SU-DHL-6 (cell line): ENCODE results near the gene EIF4B.

Experiments used
- H2AFZ ChIP-seq: fragments of 200-600 bp; sonication (generic); 2 replicates; pipeline ENCODE4 v1.6.1; 2014; ENCODE audit warnings: low read depth, mild to moderate bottlenecking, moderate library complexity, mixed read lengths, antibody characterized with exemption, low read length; ENCODE audit not compliant: severe bottlenecking
- H3F3A ChIP-seq: fragments of 200-600 bp; shearing (Covaris generic); 2 replicates; pipeline ENCODE4 v1.6.0; 2016; ENCODE audit warnings: antibody characterized with exemption, mild to moderate bottlenecking; ENCODE audit not compliant: insufficient read depth
- H3K27ac ChIP-seq: fragments of 200-600 bp; sonication (generic); 2 replicates; pipeline ENCODE4 v1.5.1; 2016; ENCODE audit warnings: low read depth, mild to moderate bottlenecking, low read length, moderate library complexity, mixed read lengths
- H3K27me3 ChIP-seq: fragments of 200-600 bp; sonication (generic), shearing (Covaris generic); 2 replicates; pipeline ENCODE4 v1.6.0; 2014; ENCODE audit warnings: mild to moderate bottlenecking, low read length
- H3K36me3 ChIP-seq: fragments of 200-600 bp; sonication (generic); 2 replicates; pipeline ENCODE4 v1.6.1; 2014; ENCODE audit warnings: mild to moderate bottlenecking, low read length, mixed read lengths
- H3K4me2 ChIP-seq: fragments of 300-600, 200-600 bp; shearing (Covaris generic), sonication (generic); 2 replicates; pipeline ENCODE4 v1.6.0; 2014; ENCODE audit warnings: low read length, low read depth, mild to moderate bottlenecking; ENCODE audit not compliant: poor library complexity, severe bottlenecking
- H3K4me3 ChIP-seq: fragments of 200-600 bp; sonication (generic); 2 replicates; pipeline ENCODE4 v1.5.1; 2014; ENCODE audit warnings: antibody characterized with exemption, low read length, mild to moderate bottlenecking, mixed read lengths; ENCODE audit not compliant: insufficient read depth, poor library complexity, severe bottlenecking
- H3K79me2 ChIP-seq: fragments of 200-600 bp; sonication (generic); 2 replicates; pipeline ENCODE4 v1.6.1; 2014; ENCODE audit warnings: mild to moderate bottlenecking, low read length, moderate library complexity; ENCODE audit not compliant: insufficient read depth
- H3K9ac ChIP-seq: fragments of 200-600 bp; sonication (generic); 2 replicates; pipeline ENCODE4 v1.7.0; 2014; ENCODE audit warnings: mild to moderate bottlenecking, low read length
- H3K9me2 ChIP-seq: fragments of 200-600 bp; sonication (generic); replicated peaks from 2 replicates; pipeline ENCODE4 v1.6.1; 2014; ENCODE audit warnings: low read length; ENCODE audit not compliant: insufficient read depth
- H3K9me3 ChIP-seq: fragments of 200-600 bp; sonication (generic); 2 replicates; pipeline ENCODE4 v1.6.1; 2014; ENCODE audit warnings: low read length, mixed read lengths; ENCODE audit not compliant: insufficient read depth
- H4K20me1 ChIP-seq: fragments of 200-600 bp; sonication (generic); 2 replicates; pipeline ENCODE4 v1.6.1; 2014; ENCODE audit warnings: low read depth, mild to moderate bottlenecking, antibody characterized with exemption, low read length, moderate library complexity, mixed read lengths
- EZH2phosphoT487 ChIP-seq: fragments of 200-600 bp; sonication (generic), shearing (Covaris generic); conservative IDR thresholded peaks from 2 replicates; pipeline ENCODE4 v1.6.1; 2018; ENCODE audit warnings: mild to moderate bottlenecking, antibody characterized with exemption, low read length, moderate library complexity, mixed read lengths
- TF ChIP-seq, protein P1 (sequence below): fragments of 200-600 bp; sonication (generic); IDR thresholded peaks from one replicate; pipeline ENCODE4 v1.5.1; 2017; ENCODE audit warnings: antibody characterized with exemption, mild to moderate bottlenecking, low read length, moderate library complexity; ENCODE audit not compliant: insufficient read depth, poor library complexity, severe bottlenecking

The EIF4B gene

DNA sequence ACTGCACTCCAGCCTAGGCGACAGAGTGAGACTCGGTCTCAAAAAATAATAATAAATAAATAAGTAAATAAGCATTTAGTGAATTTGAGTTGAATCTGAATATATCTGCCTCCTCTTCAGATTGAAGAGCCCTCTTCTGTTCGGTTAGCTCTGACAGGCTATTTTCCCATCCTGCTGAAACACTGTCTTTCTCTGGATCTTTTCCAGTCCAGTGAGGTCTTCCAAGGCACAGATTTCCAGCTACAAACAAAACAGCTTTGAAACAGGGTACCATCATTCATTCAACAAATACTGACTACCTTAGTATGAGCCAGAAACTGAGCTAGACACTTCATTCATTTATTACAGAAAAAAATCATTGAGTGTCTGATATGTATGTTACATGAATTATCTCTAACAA lies 80.1 kb downstream of the EIF4B start:
- Histone ChIP-seq H3K27ac (no peak overlapping the region), H3K4me2 (no peak overlapping the region), H3K27me3 (no peaks in the 10 kb centered on the region), H2AFZ (no peak overlapping the region), H3K79me2 (no peaks in the 10 kb centered on the region), H3F3A (no peaks in the 10 kb centered on the region), H3K9me2 (no peaks in the 10 kb centered on the region), H3K9me3 (no peaks in the 10 kb centered on the region), H4K20me1 (no peaks in the 10 kb centered on the region), H3K36me3 (no peaks in the 10 kb centered on the region), H3K9ac (no peak overlapping the region), H3K4me3 (no peak overlapping the region)
- no peak for TF ChIP-seq EZH2phosphoT487
- TF ChIP-seq, protein P1, sequence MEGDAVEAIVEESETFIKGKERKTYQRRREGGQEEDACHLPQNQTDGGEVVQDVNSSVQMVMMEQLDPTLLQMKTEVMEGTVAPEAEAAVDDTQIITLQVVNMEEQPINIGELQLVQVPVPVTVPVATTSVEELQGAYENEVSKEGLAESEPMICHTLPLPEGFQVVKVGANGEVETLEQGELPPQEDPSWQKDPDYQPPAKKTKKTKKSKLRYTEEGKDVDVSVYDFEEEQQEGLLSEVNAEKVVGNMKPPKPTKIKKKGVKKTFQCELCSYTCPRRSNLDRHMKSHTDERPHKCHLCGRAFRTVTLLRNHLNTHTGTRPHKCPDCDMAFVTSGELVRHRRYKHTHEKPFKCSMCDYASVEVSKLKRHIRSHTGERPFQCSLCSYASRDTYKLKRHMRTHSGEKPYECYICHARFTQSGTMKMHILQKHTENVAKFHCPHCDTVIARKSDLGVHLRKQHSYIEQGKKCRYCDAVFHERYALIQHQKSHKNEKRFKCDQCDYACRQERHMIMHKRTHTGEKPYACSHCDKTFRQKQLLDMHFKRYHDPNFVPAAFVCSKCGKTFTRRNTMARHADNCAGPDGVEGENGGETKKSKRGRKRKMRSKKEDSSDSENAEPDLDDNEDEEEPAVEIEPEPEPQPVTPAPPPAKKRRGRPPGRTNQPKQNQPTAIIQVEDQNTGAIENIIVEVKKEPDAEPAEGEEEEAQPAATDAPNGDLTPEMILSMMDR: no peak

DNA sequence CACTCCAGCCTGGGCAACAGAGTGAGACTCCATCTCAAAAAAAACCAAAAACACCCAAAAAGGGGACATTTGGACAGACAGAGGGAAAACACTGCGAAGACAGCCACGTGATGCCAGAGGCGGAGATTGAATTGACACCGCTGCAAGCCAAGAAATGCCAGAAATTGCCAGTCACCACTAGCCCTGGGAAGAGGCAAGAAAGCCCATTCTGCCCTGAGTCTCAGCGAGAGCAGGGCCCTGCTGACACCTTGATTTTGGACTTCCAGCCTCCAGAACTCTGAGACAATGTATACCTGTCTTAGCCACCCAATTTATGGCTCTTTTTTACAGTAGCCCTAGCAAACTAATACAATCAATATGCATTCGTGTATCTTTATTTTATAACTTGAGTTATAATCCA lies 83.8 kb downstream of the EIF4B start:
- Histone ChIP-seq H3F3A (no peaks in the 10 kb centered on the region), H3K36me3 (no peaks in the 10 kb centered on the region), H3K9me2 (no peaks in the 10 kb centered on the region), H3K27me3 (no peaks in the 10 kb centered on the region), H3K9ac (no peak overlapping the region), H3K4me3 (no peak overlapping the region), H3K4me2 (no peak overlapping the region), H3K79me2 (no peaks in the 10 kb centered on the region), H2AFZ (no peak overlapping the region), H3K9me3 (no peaks in the 10 kb centered on the region), H3K27ac (no peak overlapping the region), H4K20me1 (no peaks in the 10 kb centered on the region)
- TF ChIP-seq, protein P1: no peak
- no peak for TF ChIP-seq EZH2phosphoT487

DNA sequence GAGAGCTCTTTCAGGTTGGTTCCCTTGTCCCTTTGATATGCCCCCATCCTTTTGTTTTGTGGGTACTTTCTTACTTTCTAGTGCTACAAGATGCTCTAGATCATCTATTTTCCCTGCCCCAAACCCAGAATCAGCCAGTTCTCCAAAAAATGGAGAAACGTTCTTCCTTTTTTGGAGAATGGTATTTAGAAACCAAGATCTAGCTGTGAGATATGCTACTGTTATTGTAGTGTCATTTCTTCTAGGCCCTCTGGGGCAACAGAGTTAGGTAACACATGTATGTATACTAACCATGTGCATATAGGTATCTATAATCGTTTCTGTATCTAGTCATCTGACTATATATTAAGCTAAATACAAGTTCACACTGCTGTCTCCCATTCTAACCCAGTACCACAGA lies 84.3 kb downstream of the EIF4B start:
- Histone ChIP-seq H3K79me2 (no peaks in the 10 kb centered on the region), H4K20me1 (no peaks in the 10 kb centered on the region), H2AFZ (no peak overlapping the region), H3K9me3 (no peaks in the 10 kb centered on the region), H3K9me2 (no peaks in the 10 kb centered on the region), H3K36me3 (no peaks in the 10 kb centered on the region), H3K4me3 (no peak overlapping the region), H3K27ac (no peak overlapping the region), H3F3A (no peaks in the 10 kb centered on the region), H3K27me3 (no peaks in the 10 kb centered on the region), H3K4me2 (no peak overlapping the region), H3K9ac (no peak overlapping the region)
- no peak for TF ChIP-seq EZH2phosphoT487
- TF ChIP-seq, protein P1: no peak

DNA sequence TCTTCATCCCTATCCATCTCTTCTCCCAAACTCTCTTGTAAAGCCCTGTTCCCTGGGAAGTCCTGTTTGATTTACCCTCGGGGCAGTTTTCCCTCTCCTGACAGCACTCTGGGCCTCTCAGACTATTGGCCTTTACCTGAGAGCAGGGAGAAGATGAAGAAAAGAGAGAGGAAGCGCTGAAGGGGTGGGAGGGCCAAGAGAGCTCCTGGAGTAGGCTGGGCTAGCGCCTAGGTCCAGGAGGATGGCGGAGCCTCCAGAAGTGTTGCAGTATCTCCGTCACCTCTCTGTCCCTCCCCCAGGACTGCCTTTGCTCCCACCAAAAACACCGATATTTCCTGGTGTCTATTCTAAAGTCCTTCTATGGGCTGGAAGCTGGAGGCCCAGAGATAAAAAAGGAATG lies 85.5 kb downstream of the EIF4B start:
- no peak for TF ChIP-seq EZH2phosphoT487
- TF ChIP-seq, protein P1: no peak
- Histone ChIP-seq H3K79me2 (no peaks in the 10 kb centered on the region), H3K9ac (no peak overlapping the region), H3K36me3 (no peaks in the 10 kb centered on the region), H3K9me2 (no peaks in the 10 kb centered on the region), H3K4me3 (no peak overlapping the region), H3K27ac (no peak overlapping the region), H4K20me1 (no peaks in the 10 kb centered on the region), H3K4me2 (no peak overlapping the region), H3F3A (no peaks in the 10 kb centered on the region), H3K9me3 (no peaks in the 10 kb centered on the region), H2AFZ (no peak overlapping the region), H3K27me3 (no peaks in the 10 kb centered on the region)
